Esophagus squamous epithelium (tissue), 5 donors: Measurements from ENCODE around the gene IGSF6. TPM values are rescaled to one million over a fixed set of nuclear protein-coding genes. Genes with fewer than 3 reads are reported as not detected.
A peak's percentile ranks its signal among the peaks of the same experiment; 100 is the strongest.

Experiments
- DNase-seq: peaks from one replicate; lab custom pipeline; 2025; lab: John Stamatoyannopoulos, UW
- H3K27ac ChIP-seq, 4 donors: fragments of 200-600 bp; sonication (generic); one replicate each; pipeline ENCODE4 v1.5.1; 2016 to 2019; ENCODE audit warnings: mild to moderate bottlenecking in 1 of 4
- H3K27me3 ChIP-seq, 4 donors: fragments of 200-600 bp; sonication (generic); 1 replicate in 3 of 4; 2 replicates in 1 of 4; pipeline versions ENCODE4 v1.5.1 to v1.6.0; 2017 to 2021; ENCODE audit warnings: antibody characterized with exemption in 1 of 4
- H3K36me3 ChIP-seq, 3 donors: fragments of 200-600 bp; sonication (generic); one replicate each; pipeline ENCODE4 v1.5.1; 2016 to 2019
- H3K4me1 ChIP-seq, 3 donors: fragments of 200-600 bp; sonication (generic); one replicate each; pipeline ENCODE4 v1.5.1; 2017 to 2019
- H3K4me3 ChIP-seq, 4 donors: fragments of 200-600 bp; sonication (generic); 1 replicate in 3 of 4; 2 replicates in 1 of 4; pipeline ENCODE4 v1.5.1; 2016 to 2019; ENCODE audit warnings: mild to moderate bottlenecking in 2 of 4, moderate library complexity in 1 of 4
- H3K9me3 ChIP-seq, 3 donors: fragments of 200-600 bp; sonication (generic); one replicate each; pipeline ENCODE4 v1.5.1; 2016 to 2019
- POLR2A ChIP-seq, 4 donors: fragments of 450-650 bp; IDR thresholded peaks; one replicate each; pipeline ENCODE4 v1.6.1; 2017; ENCODE audit warnings: antibody characterized with exemption in 4 of 4, mild to moderate bottlenecking in 4 of 4, moderate library complexity in 3 of 4
- WGBS, 2 donors: methylation state at CpG; one replicate each; pipeline ENCODE4 v1.1.5; 2018; 5-methylcytosine and 5-hydroxymethylcytosine counted together
- intact Hi-C: fragments of 100-400 bp; cut with DNase I; formaldehyde crosslinking; loops from one replicate; pipeline ENCODE4 v1.15.0; 2022
- total RNA-seq, 4 donors: library from RNA; depleted of rRNA; stranded (reverse); fragments of >200 nt; gene quantifications; one replicate each; pipeline ENCODE4 v1.1.0, GENCODE V29; 2016
- TF ChIP-seq, protein P1 (sequence below), 6 experiments: fragments of 450-650 bp in 4 of 6; fragments of 200-600 bp in 2 of 6; sonication (generic) in 2 of 6; IDR thresholded peaks; one replicate each; pipeline ENCODE4 v1.5.1; 2016 to 2019; ENCODE audit warnings: antibody characterized with exemption in 6 of 6, mild to moderate bottlenecking in 4 of 6, moderate library complexity in 4 of 6
- donor health status: DM: yes; HTN: yes; CAD: no.

The IGSF6 gene
- total RNA-seq, 4 donors from 2014 or later = 0.18 to 3.6 (median 1.3) TPM

DNA sequence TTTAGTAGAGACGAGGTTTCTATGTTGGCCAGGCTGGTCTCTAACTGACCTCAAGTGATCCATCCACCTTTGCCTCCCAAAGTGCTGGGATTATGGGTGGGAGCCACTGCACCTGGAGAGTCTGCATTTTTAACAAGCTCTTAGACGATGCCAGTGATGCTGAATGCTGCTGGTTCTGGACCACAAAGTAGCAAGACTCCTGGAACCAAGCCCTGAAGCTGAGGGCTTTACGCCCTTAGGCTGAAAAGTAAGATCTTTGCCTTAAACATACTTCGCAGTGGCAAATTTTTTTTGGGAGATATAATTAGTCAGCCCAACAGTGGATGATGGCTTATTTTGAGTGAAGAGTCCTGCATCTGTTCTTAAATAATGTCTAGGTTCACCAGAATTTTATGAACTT, 39.0 kb downstream of the IGSF6 start:
- H3K36me3 ChIP-seq = peaks cover 0 to 38% (median 0%) of the 10 kb centered on the region in 3 donors
- H3K27ac ChIP-seq = no peak overlapping the region
- WGBS, 2 donors = 93 to 95% methylated on average over 3 of the region's 4 CpGs
- no peaks in the 10 kb centered on the region for H3K27me3 ChIP-seq
- TF ChIP-seq, protein P1, sequence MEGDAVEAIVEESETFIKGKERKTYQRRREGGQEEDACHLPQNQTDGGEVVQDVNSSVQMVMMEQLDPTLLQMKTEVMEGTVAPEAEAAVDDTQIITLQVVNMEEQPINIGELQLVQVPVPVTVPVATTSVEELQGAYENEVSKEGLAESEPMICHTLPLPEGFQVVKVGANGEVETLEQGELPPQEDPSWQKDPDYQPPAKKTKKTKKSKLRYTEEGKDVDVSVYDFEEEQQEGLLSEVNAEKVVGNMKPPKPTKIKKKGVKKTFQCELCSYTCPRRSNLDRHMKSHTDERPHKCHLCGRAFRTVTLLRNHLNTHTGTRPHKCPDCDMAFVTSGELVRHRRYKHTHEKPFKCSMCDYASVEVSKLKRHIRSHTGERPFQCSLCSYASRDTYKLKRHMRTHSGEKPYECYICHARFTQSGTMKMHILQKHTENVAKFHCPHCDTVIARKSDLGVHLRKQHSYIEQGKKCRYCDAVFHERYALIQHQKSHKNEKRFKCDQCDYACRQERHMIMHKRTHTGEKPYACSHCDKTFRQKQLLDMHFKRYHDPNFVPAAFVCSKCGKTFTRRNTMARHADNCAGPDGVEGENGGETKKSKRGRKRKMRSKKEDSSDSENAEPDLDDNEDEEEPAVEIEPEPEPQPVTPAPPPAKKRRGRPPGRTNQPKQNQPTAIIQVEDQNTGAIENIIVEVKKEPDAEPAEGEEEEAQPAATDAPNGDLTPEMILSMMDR (IDR thresholded peaks at IDR 0.05) = no peak
- no peak for TF ChIP-seq POLR2A (IDR thresholded peaks at IDR 0.05)
- H3K4me1 ChIP-seq = peaks cover 0 to 45% (median 21%) of the 10 kb centered on the region in 3 donors
- DNase-seq = no peak
- H3K4me3 ChIP-seq = no peak overlapping the region
- H3K9me3 ChIP-seq = no peaks in the 10 kb centered on the region
- intact Hi-C loops = no loop called here

DNA sequence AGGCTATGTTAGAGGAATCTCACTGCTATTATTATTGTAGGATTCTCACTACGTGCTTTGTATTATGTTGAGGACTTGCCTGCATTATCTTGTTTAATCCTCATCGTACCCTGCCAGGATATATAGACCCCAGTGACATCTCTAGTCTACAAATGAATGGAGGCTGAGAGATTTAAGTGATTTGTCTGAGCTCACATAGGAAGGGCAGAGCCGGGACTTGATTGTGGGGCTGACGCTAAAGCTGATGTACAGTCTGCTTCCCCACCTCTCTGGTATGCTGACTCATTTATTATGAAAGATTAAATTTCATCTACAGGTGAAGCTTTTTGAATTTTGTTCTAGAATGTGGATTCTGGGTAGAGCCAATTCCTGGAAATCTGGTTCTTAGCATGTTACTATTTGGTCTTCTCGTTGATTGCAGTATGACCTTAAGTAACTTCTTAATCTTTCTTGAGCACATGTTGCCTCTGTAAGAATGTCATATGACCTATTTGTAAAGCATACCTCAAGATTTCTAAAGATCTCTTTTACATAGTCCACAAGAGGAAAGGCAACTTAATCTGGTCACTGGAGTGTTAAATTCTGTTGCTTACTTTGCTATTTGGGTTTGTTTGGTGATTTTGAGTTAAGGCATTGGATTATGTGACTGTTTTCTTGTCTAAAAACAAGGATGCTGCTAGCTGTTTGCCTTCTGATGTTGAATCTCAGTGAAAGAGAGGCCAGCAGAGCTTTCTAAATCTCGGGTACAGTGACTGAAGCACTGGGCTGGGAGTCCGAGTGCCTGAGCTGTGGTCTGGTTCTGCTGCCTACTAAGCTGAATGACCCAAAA, 40.6 kb downstream of the IGSF6 start:
- TF ChIP-seq, protein P1 (IDR thresholded peaks at IDR 0.05) = no peak
- no peak for TF ChIP-seq POLR2A (IDR thresholded peaks at IDR 0.05)
- DNase-seq = no peak
- Histone ChIP-seq H3K4me1 (peaks cover 0 to 59% (median 32%) of the 10 kb centered on the region in 3 donors), H3K27ac (peak overlapping the region; percentile 41 to 75 (median 48)), H3K36me3 (peaks cover 0 to 22% (median 0%) of the 10 kb centered on the region in 3 donors), H3K9me3 (no peaks in the 10 kb centered on the region), H3K27me3 (no peaks in the 10 kb centered on the region), H3K4me3 (no peak overlapping the region)
- intact Hi-C loops = no loop called here
- WGBS, 2 donors = 27 to 32% methylated on average over 7 of the region's 7 CpGs

DNA sequence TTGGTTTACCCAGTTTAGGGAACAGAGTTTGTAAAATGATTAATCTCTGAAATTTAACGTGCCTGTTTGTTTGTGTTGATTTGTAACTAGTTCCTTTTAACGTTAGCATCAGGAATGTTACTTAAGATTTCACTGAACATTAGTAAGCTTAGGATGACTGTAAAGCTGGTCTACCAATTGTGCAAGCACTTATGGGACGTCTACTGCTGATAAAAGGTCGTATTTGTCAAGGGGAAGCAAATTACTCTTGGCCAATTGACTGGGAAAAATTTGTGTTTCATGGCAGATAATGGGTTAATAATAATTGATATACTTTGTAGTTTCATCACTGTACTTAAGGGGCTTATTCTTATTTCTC, 41.2 kb downstream of the IGSF6 start:
- DNase-seq = no peak
- Histone ChIP-seq H3K27me3 (no peaks in the 10 kb centered on the region), H3K27ac (peak overlapping the region in 3 of 4 donors; percentile 41 to 48 (median 45)), H3K4me3 (no peak overlapping the region), H3K9me3 (no peaks in the 10 kb centered on the region), H3K36me3 (peaks cover 0 to 18% (median 0%) of the 10 kb centered on the region in 3 donors), H3K4me1 (peaks cover 0 to 65% (median 34%) of the 10 kb centered on the region in 3 donors)
- 34 to 40% methylated on average over 4 of the region's 4 CpGs for WGBS, 2 donors
- TF ChIP-seq, protein P1 (IDR thresholded peaks at IDR 0.05) = no peak
- no peak for TF ChIP-seq POLR2A (IDR thresholded peaks at IDR 0.05)
- intact Hi-C loops = no loop called here

DNA sequence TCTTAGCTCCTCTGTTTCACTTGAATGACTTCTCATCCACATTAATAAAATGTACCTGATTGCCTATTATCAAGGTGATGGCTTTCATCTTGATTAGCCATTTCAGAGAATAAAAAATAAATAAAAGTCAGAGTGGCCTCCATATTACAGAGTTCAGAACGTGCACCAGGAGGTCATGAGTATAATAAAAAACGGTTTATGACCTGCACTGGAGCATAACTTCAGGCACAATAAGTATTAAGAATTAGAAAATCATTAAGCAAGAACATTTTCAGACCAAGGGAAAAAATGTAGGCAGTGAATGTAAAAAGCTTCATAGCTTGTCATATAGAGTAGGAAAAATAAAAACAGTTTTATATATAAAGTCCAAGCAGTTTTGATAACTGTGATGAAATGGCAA, 41.6 kb downstream of the IGSF6 start:
- Histone ChIP-seq H3K36me3 (peaks cover 0 to 14% (median 0%) of the 10 kb centered on the region in 3 donors), H3K4me3 (no peak overlapping the region), H3K4me1 (peaks cover 0 to 69% (median 38%) of the 10 kb centered on the region in 3 donors), H3K9me3 (no peaks in the 10 kb centered on the region), H3K27me3 (no peaks in the 10 kb centered on the region), H3K27ac (peak overlapping the region in 1 of 4 donors; percentile 45)
- WGBS, 2 donors = 62 to 63% methylated on average over 2 of the region's 2 CpGs
- TF ChIP-seq, protein P1 (IDR thresholded peaks at IDR 0.05) = no peak
- no peak for TF ChIP-seq POLR2A (IDR thresholded peaks at IDR 0.05)
- intact Hi-C loops = no loop called here
- no peak for DNase-seq

DNA sequence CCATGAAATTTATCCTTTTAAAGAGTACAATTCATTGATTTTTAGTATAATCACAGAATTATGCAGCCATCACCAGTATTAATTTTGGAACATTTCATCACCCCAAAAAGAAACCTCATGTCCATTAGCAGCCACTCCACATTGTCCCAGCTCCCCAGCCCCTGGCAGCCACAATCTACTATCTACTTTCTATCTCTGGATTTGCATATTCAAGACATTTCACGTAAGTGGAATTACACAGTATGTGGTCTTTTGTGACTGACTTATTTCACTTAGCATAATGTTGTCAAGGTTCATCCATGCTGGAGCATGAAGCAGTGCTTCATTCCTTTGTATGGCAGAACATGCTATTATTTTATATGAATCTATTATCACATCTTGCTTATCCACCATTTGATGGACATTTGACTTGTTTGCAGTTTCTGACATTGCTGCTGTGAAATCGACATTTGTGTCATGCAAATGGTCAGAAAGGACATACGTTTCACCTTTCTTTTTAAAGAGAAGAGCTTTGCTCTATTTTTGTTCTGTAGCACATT, 42.3 kb downstream of the IGSF6 start:
- intact Hi-C loops = no loop called here
- H3K27me3 ChIP-seq = no peaks in the 10 kb centered on the region
- H3K36me3 ChIP-seq = peaks cover 0 to 14% (median 0%) of the 10 kb centered on the region in 3 donors
- TF ChIP-seq, protein P1 (IDR thresholded peaks at IDR 0.05) = no peak
- no peak for TF ChIP-seq POLR2A (IDR thresholded peaks at IDR 0.05)
- no peaks in the 10 kb centered on the region for H3K9me3 ChIP-seq
- whole genome bisulfite sequencing, 2 donors = 79% methylated on average over 3 of the region's 3 CpGs
- no peak overlapping the region for H3K4me3 ChIP-seq
- H3K27ac ChIP-seq = no peak overlapping the region
- DNase-seq = no peak
- H3K4me1 ChIP-seq = peaks cover 0 to 75% (median 40%) of the 10 kb centered on the region in 3 donors
